Upper lobe of left lung (tissue), 6 donors: ENCODE results near the gene DIAPH3. TPM values are rescaled to one million over a fixed set of nuclear protein-coding genes. Genes with fewer than 3 reads are reported as not detected.

ENCODE experiments used
- ATAC-seq, 2 donors: fragments of 200-7000 bp; cut with Tn5 transposase; one replicate each; pipeline ENCODE4 v1.9.1; 2022; ENCODE audit warnings: mild to moderate bottlenecking in 2 of 2, moderate library complexity in 2 of 2; ENCODE audit not compliant: low FRiP score in 2 of 2
- DNase-seq, 2 donors: peaks; one replicate each; pipeline ENCODE4 v3.0.0-alpha.2; 2019 to 2020
- H3K27ac ChIP-seq, 4 donors: fragments of 200-600 bp; sonication (generic); one replicate each; pipeline ENCODE4 v1.5.1; 2016 to 2019
- H3K27me3 ChIP-seq, 4 donors: fragments of 200-600 bp; sonication (generic); one replicate each; pipeline ENCODE4 v1.5.1; 2017 to 2019
- H3K36me3 ChIP-seq, 4 donors: fragments of 200-600 bp; sonication (generic); one replicate each; pipeline ENCODE4 v1.5.1; 2016 to 2019
- H3K4me1 ChIP-seq, 4 donors: fragments of 200-600 bp; sonication (generic); one replicate each; pipeline ENCODE4 v1.5.1; 2018 to 2019
- H3K4me3 ChIP-seq, 4 donors: fragments of 200-600 bp; sonication (generic); one replicate each; pipeline ENCODE4 v1.5.1; 2017 to 2019; ENCODE audit warnings: mild to moderate bottlenecking in 2 of 4, moderate library complexity in 1 of 4
- H3K9me3 ChIP-seq, 4 donors: fragments of 200-600 bp; sonication (generic); one replicate each; pipeline ENCODE4 v1.5.1; 2018 to 2019
- EP300 ChIP-seq, 4 donors: sonication (generic); formaldehyde crosslinking; IDR thresholded peaks; one replicate each; pipeline ENCODE4 v1.5.1; 2017; ENCODE audit warnings: antibody characterized with exemption in 4 of 4, control low read depth in 2 of 4
- POLR2A ChIP-seq, 4 donors: fragments of 450-650 bp; IDR thresholded peaks; one replicate each; pipeline ENCODE4 v1.5.1; 2016 to 2017; ENCODE audit warnings: antibody characterized with exemption in 4 of 4, mild to moderate bottlenecking in 2 of 4
- POLR2AphosphoS5 ChIP-seq, 2 donors: sonication (generic); formaldehyde crosslinking; IDR thresholded peaks; one replicate each; pipeline ENCODE4 v1.5.1; 2017; ENCODE audit warnings: antibody characterized with exemption in 2 of 2
- WGBS, 2 donors: methylation state at CpG; one replicate each; pipeline ENCODE4 v1.1.5; 2017 to 2018; 5-methylcytosine and 5-hydroxymethylcytosine counted together
- total RNA-seq, 6 donors: library from RNA; depleted of rRNA in 4 of 6; stranded (reverse); fragments of >200 nt in 4 of 6; gene quantifications; one replicate each; pipeline versions ENCODE4 v1.1.0 to v1.2.1, GENCODE V29; 2016 to 2021
- TF ChIP-seq, protein P1 (sequence below), 6 experiments: fragments of 450-650 bp in 4 of 6; fragments of 200-600 bp in 2 of 6; sonication (generic) in 2 of 6; IDR thresholded peaks; one replicate each; pipeline ENCODE4 v1.5.1; 2016 to 2019; ENCODE audit warnings: antibody characterized with exemption in 6 of 6
- donor health status: DM: no; HTN: no; CAD: no; lungs with moderate emphysema.
- donor health status: DM: no; HTN: yes; CAD: no; lungs with severe emphysema.

The DIAPH3 gene
- total RNA-seq, 6 donors from 2014 or later: 2.8 to 6.3 (median 5.4) TPM

DNA sequence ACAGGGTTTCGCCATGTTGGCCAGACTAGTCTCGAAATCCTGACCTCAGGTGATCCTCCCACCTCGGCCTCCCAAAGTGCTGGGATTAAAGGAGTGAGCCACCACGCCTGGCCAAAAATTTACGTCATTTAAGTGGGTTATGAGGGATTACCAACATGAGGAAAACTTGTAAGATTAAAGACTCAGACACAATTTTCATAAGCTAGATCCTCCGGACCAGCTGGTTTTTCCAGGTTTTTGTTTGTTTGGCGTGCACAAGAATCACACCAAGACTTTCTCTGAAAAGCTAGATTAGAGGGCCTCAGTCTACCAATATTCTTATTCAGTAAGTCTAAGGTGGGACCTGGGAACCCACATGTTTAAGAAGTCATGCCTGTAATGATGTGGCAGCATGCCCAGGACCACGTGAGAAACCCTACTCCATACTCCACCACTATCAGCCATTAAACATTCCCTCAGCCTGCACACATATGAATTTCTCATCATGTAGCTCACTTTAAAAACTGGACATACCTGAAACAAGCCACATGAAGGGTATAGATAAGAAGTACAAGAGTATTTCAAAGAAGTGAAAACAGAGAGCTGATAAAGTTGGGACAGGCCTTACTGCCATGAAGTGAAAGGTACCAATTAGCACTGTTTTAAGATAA lies 25.7 kb downstream of the DIAPH3 start:
- H3K36me3 ChIP-seq: no peaks in the 10 kb centered on the region
- no peak overlapping the region for H3K4me3 ChIP-seq
- 83 to 88% methylated on average over 8 of the region's 8 CpGs for WGBS, 2 donors
- no peaks in the 10 kb centered on the region for H3K27me3 ChIP-seq
- DNase-seq (no peak), ATAC-seq (no peak)
- TF ChIP-seq, protein P1, sequence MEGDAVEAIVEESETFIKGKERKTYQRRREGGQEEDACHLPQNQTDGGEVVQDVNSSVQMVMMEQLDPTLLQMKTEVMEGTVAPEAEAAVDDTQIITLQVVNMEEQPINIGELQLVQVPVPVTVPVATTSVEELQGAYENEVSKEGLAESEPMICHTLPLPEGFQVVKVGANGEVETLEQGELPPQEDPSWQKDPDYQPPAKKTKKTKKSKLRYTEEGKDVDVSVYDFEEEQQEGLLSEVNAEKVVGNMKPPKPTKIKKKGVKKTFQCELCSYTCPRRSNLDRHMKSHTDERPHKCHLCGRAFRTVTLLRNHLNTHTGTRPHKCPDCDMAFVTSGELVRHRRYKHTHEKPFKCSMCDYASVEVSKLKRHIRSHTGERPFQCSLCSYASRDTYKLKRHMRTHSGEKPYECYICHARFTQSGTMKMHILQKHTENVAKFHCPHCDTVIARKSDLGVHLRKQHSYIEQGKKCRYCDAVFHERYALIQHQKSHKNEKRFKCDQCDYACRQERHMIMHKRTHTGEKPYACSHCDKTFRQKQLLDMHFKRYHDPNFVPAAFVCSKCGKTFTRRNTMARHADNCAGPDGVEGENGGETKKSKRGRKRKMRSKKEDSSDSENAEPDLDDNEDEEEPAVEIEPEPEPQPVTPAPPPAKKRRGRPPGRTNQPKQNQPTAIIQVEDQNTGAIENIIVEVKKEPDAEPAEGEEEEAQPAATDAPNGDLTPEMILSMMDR (IDR thresholded peaks at IDR 0.05): no peak
- no peak for TF ChIP-seq EP300 (IDR thresholded peaks at IDR 0.05)
- no peak for TF ChIP-seq POLR2AphosphoS5 (IDR thresholded peaks at IDR 0.05)
- TF ChIP-seq POLR2A (IDR thresholded peaks at IDR 0.05): no peak
- H3K9me3 ChIP-seq: no peaks in the 10 kb centered on the region
- no peaks in the 10 kb centered on the region for H3K4me1 ChIP-seq
- H3K27ac ChIP-seq: no peak overlapping the region

DNA sequence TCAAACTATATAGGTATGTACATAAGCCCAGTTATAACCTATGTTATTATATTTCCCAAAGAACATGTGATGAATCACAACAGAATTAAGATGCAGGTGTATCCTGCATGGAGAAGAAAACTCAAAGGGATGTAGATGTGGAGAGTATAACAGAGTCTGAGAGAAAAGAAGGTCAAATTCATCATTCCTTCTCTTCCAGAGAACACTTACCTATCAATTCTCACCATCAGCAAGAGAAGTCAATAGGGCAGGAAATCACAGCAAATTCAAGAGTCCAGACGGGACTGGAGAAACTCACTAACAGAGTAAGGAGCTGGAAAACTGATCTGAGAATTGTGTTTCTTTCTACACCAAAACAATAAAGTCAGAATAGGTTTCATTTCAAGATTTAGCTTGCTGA lies 28.4 kb downstream of the DIAPH3 start:
- no peaks in the 10 kb centered on the region for H3K4me1 ChIP-seq
- no peak overlapping the region for H3K4me3 ChIP-seq
- H3K9me3 ChIP-seq: no peaks in the 10 kb centered on the region
- TF ChIP-seq EP300 (IDR thresholded peaks at IDR 0.05) (no peak), POLR2AphosphoS5 (IDR thresholded peaks at IDR 0.05) (no peak), POLR2A (IDR thresholded peaks at IDR 0.05) (no peak)
- TF ChIP-seq, protein P1 (IDR thresholded peaks at IDR 0.05): no peak
- no peaks in the 10 kb centered on the region for H3K36me3 ChIP-seq
- WGBS, 2 donors: 43 to 61% methylated on average over 1 of the region's 1 CpG
- no peak overlapping the region for H3K27ac ChIP-seq
- DNase-seq (no peak), ATAC-seq (no peak)
- H3K27me3 ChIP-seq: no peaks in the 10 kb centered on the region

DNA sequence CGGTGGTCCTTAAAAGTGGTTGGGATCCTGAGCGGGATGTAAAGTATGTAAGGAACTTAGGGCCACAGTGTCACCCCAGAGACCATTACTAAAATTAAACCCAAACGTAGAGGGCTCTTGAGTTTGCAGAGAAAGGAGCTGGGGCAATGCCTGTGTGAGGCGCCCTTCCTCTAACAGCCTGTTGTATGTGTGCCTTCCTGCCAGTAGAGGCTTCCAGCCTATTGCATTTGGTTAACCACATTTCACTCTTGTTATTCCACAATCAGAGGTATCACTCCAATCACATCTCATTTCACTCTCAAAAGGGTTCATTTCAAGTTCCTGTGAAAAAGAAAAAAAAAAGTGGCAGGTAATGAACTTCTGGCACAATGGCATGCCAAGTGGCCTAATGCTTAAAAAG lies 29.4 kb downstream of the DIAPH3 start:
- no peak for DNase-seq
- Histone ChIP-seq H3K27me3 (no peaks in the 10 kb centered on the region), H3K27ac (no peak overlapping the region), H3K36me3 (no peaks in the 10 kb centered on the region), H3K9me3 (no peaks in the 10 kb centered on the region), H3K4me1 (no peaks in the 10 kb centered on the region), H3K4me3 (no peak overlapping the region)
- TF ChIP-seq EP300 (IDR thresholded peaks at IDR 0.05) (no peak), POLR2A (IDR thresholded peaks at IDR 0.05) (no peak), POLR2AphosphoS5 (IDR thresholded peaks at IDR 0.05) (no peak)
- TF ChIP-seq, protein P1 (IDR thresholded peaks at IDR 0.05): no peak
- 73 to 80% methylated on average over 4 of the region's 4 CpGs for WGBS, 2 donors
- no peak for ATAC-seq

DNA sequence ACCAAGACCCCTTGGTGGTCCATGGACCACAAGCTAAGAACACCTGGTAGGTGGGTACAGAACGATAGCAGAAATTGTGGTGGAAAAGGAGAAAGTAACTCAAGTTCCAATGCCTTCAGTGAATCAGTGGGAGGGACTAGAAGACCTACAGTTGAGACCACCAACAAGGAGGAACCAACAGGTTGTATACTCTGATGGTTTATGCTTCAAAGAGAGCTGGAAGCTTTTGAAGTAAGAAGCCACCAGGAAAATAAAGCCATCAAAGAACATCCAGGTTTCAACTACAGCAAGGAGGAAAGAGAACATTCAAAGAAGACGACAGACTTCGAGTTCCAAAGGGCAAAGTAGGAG lies 42.4 kb downstream of the DIAPH3 start:
- TF ChIP-seq, protein P1 (IDR thresholded peaks at IDR 0.05): no peak
- no peak for TF ChIP-seq EP300 (IDR thresholded peaks at IDR 0.05)
- no peak for TF ChIP-seq POLR2A (IDR thresholded peaks at IDR 0.05)
- TF ChIP-seq POLR2AphosphoS5 (IDR thresholded peaks at IDR 0.05): no peak
- DNase-seq (no peak), ATAC-seq (no peak)
- WGBS, 2 donors: 95 to 100% methylated on average over 3 of the region's 3 CpGs
- no peak overlapping the region for H3K27ac ChIP-seq
- no peaks in the 10 kb centered on the region for H3K36me3 ChIP-seq
- no peak overlapping the region for H3K4me3 ChIP-seq
- H3K4me1 ChIP-seq: no peaks in the 10 kb centered on the region
- no peaks in the 10 kb centered on the region for H3K9me3 ChIP-seq
- no peaks in the 10 kb centered on the region for H3K27me3 ChIP-seq
